Activated CD4-positive, alpha-beta T cell treated with anti-CD3 and anti-CD28 coated beads, Interleukin-10, Interleukin-2, amounts not matched to agents 100 ng/mL and 50 ng/mL, durations not matched to agents 16 hours and 8 hours (primary cell): Measurements from ENCODE around the gene COL24A1.
"Not testable (repeated sequence)": the region's sequence is repeated elsewhere in the genome, so short reads cannot be mapped to it uniquely, and the experiment has no call there.

Source experiments
- DNase-seq: peaks from one replicate; pipeline ENCODE4 v3.0.0-alpha.2; 2020

The COL24A1 gene

GRCh38 chr1:85867189-85867588 lies 289.4 kb downstream of the COL24A1 start:
- DNase-seq, result no peak

- DNase-seq, result no peak
Observed at GRCh38 chr1:85865213-85865612, 291.4 kb downstream of the COL24A1 start.

GRCh38 chr1:85864727-85865126 lies 291.8 kb downstream of the COL24A1 start:
- no peak for DNase-seq

GRCh38 chr1:85863639-85864038 lies 292.9 kb downstream of the COL24A1 start:
- not testable (repeated sequence) for DNase-seq

GRCh38 chr1:85862456-85862855 lies 294.1 kb downstream of the COL24A1 start:
- no peak for DNase-seq

GRCh38 chr1:85857991-85858390 lies 298.6 kb downstream of the COL24A1 start:
- DNase-seq, result no peak

- DNase-seq, result no peak
Observed at GRCh38 chr1:85850238-85850637, 306.3 kb downstream of the COL24A1 start.

GRCh38 chr1:85849660-85850059 lies 306.9 kb downstream of the COL24A1 start:
- DNase-seq, result no peak

GRCh38 chr1:85847356-85847755 lies 309.2 kb downstream of the COL24A1 start:
- DNase-seq, result no peak

GRCh38 chr1:85846706-85847105 lies 309.9 kb downstream of the COL24A1 start:
- no peak for DNase-seq

GRCh38 chr1:85839459-85839858 lies 317.1 kb downstream of the COL24A1 start:
- no peak for DNase-seq

GRCh38 chr1:85838238-85838637 lies 318.3 kb downstream of the COL24A1 start:
- no peak for DNase-seq

- no peak for DNase-seq
Observed at GRCh38 chr1:85836736-85837135, 319.8 kb downstream of the COL24A1 start.

- DNase-seq, result not testable (repeated sequence)
Observed at GRCh38 chr1:85833165-85833564, 323.4 kb downstream of the COL24A1 start.

- DNase-seq, result no peak
Observed at GRCh38 chr1:85830837-85831236, 325.7 kb downstream of the COL24A1 start.

- DNase-seq, result no peak
Observed at GRCh38 chr1:85824066-85824840, 332.3 kb downstream of the COL24A1 start.

GRCh38 chr1:85822696-85823095 lies 333.9 kb downstream of the COL24A1 start:
- DNase-seq, result no peak

GRCh38 chr1:85818371-85818770 lies 338.2 kb downstream of the COL24A1 start:
- DNase-seq, result no peak

- no peak for DNase-seq
Observed at GRCh38 chr1:85816606-85817005, 340.0 kb downstream of the COL24A1 start.

GRCh38 chr1:85815906-85816305 lies 340.7 kb downstream of the COL24A1 start:
- no peak for DNase-seq

GRCh38 chr1:85806236-85806965 lies 350.2 kb downstream of the COL24A1 start:
- no peak for DNase-seq

GRCh38 chr1:85801520-85801919 lies 355.1 kb downstream of the COL24A1 start:
- no peak for DNase-seq

GRCh38 chr1:85799737-85800136 lies 356.8 kb downstream of the COL24A1 start:
- no peak for DNase-seq

- no peak for DNase-seq
Observed at GRCh38 chr1:85798419-85798818, 358.2 kb downstream of the COL24A1 start.
